ENCODE data around the gene WHRN.

The WHRN gene

DNA sequence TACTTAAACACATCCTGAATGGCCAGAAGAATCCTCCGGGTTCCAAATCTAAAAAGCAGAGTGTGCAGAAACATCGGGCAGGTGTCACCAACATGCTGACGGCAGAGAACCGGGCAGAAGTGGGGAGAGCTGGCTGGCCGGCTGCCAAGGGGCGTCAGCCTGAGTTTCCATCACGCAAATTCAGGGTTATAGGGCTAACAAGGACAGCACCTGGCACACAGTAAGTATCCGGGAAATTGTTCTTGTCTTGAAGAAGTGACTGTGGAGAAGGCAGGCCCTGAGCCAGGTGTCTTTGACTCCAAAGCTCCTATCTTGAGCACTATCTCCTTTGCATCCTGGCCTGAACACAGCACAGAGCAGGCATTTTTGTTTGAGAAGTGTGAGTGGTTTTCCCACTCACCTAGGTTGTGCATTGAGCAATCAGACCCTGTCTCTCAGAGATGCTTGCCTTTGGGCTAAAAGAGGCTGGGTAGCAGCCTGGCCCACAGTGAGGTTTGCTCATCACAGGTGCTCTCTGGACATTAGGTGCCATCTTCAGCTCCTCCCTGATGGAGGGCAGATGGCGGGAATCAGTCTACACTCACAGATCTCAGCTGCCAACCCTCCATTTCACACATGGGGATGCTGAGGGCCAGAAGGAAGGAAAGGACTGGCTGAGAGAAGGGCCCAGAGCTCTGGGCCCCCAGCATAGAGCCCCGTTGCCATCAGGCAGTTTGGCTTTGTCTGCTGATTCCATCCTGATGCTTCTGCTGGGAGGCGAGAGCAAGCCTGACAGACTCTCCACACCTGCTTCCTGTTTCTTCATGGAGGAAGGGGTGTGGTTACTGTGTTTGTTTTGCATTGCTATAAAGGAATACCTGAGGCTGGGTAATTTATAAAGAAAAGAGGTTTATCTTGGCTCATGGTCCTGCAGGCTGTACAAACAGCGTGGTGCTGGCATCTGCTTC is 52.8 kb downstream of the WHRN start:
- in situ Hi-C loops (cut with MboI; ENCODE audit: low pct_unique_long_range_greater_than_20kb, low sequenced_read_pairs, unreplicated experiment): no loop called here
- no peak for DNase-seq (ENCODE audit: low spot score)
- TF ChIP-seq, protein P1, sequence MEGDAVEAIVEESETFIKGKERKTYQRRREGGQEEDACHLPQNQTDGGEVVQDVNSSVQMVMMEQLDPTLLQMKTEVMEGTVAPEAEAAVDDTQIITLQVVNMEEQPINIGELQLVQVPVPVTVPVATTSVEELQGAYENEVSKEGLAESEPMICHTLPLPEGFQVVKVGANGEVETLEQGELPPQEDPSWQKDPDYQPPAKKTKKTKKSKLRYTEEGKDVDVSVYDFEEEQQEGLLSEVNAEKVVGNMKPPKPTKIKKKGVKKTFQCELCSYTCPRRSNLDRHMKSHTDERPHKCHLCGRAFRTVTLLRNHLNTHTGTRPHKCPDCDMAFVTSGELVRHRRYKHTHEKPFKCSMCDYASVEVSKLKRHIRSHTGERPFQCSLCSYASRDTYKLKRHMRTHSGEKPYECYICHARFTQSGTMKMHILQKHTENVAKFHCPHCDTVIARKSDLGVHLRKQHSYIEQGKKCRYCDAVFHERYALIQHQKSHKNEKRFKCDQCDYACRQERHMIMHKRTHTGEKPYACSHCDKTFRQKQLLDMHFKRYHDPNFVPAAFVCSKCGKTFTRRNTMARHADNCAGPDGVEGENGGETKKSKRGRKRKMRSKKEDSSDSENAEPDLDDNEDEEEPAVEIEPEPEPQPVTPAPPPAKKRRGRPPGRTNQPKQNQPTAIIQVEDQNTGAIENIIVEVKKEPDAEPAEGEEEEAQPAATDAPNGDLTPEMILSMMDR (IDR thresholded peaks at IDR 0.05; ENCODE audit: extremely low read depth, insufficient read depth, missing control alignments): no peak

DNA sequence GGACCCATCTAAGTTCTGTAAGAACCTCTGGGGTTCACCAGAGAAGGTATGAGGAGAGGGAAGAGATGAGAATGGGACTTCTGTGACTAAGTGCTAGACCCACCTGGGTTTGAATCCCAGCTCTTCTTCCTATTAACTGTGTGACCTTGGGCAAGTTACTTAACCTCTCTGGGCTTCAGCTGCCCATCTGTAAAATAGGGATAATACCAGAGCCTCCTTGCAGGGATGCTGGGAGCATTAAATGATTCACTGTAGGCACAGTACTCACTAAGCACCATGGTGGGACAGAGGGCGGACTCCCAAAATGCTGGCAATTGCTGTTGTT is 53.6 kb downstream of the WHRN start:
- no peak for DNase-seq (ENCODE audit: low spot score)
- TF ChIP-seq, protein P1 (IDR thresholded peaks at IDR 0.05; ENCODE audit: extremely low read depth, insufficient read depth, missing control alignments): no peak
- in situ Hi-C loops (cut with MboI; ENCODE audit: low pct_unique_long_range_greater_than_20kb, low sequenced_read_pairs, unreplicated experiment): no loop called here

DNA sequence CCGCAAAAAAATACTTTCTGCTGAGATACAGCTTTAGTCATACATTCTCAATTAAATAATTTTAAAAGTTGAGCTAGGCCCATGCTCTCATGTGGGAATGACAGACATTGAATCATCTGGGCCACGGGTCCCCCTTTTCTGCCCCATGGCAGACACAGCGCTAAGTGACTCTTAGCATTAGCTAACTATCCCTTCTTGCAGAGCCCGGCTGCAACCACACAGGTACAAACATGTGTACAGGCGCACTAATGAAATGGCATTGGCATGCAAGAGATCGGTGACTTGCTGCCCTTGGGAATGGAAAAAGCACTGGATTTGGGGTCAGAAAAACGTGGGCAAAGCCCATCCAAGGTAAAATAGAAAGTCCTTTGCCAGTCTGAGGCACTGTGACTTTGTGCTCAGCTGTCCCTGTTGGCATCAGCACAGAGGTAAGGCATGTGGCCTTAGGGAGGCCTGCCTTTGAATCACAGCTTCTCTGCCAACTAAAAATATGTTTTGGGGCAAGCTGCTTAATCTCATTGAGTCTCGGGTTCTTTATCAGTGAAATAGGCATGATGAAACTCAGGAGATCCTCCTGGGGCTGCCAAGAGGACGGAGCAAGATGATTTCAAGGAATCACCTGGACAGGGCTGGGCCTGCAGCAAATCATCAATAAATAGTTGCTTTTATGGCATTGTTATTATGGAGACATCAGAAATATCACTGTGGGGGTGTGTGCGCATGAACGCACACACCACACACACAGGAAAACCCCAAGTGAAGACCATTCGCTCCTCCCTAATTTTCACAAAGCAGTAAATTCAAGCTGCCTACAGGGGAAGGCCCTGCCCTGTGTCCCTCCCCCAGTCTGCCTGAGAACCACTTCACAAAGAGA is 54.2 kb downstream of the WHRN start:
- peak; percentile 66 for DNase-seq (ENCODE audit: low spot score)
- in situ Hi-C loops (cut with MboI; ENCODE audit: low pct_unique_long_range_greater_than_20kb, low sequenced_read_pairs, unreplicated experiment): no loop called here
- TF ChIP-seq, protein P1 (IDR thresholded peaks at IDR 0.05; ENCODE audit: extremely low read depth, insufficient read depth, missing control alignments): no peak

DNA sequence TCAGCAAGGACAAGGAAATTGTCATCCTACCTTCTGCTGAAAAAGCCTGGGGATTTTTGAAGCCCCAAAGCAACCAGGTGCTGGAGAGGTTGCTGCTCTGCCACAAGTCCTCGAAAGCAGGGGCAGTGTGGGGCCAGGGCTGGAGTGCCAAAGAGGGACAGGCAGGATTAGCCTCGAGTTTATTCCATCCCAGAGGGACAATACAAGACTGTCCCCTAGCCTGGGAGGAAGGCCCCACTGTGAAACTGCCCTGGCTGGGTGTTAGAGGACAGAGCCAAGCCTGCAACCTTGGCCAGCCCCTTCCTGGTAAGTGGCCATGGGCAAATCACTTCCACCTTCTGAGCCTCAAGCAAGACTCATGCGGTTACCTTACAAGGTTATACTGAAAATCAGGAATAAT is 55.1 kb downstream of the WHRN start:
- no peak for DNase-seq (ENCODE audit: low spot score)
- in situ Hi-C loops (cut with MboI; ENCODE audit: low pct_unique_long_range_greater_than_20kb, low sequenced_read_pairs, unreplicated experiment): no loop called here
- TF ChIP-seq, protein P1 (IDR thresholded peaks at IDR 0.05; ENCODE audit: extremely low read depth, insufficient read depth, missing control alignments): no peak

DNA sequence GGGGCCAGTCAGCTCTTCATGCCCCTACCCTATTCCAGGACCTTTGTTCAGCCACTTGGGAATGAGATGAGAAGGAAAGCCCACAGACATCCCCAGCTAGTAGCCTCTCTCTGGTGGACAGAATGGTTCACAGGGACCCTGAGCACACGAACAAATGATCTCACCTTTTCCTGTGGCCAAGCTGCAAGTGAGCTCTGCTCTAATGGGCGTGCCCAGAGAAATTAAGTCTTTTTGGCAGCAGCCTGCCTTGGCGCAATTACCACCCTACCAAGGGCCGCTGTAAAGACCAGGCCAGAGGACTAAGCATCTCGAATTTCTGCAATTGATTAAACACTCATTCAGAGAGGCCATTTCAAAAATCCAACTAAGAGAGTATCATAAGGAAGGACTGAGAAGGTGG is 56.0 kb downstream of the WHRN start:
- in situ Hi-C loops (cut with MboI; ENCODE audit: low pct_unique_long_range_greater_than_20kb, low sequenced_read_pairs, unreplicated experiment): no loop called here
- DNase-seq (ENCODE audit: low spot score): no peak
- TF ChIP-seq, protein P1 (IDR thresholded peaks at IDR 0.05; ENCODE audit: extremely low read depth, insufficient read depth, missing control alignments): no peak

DNA sequence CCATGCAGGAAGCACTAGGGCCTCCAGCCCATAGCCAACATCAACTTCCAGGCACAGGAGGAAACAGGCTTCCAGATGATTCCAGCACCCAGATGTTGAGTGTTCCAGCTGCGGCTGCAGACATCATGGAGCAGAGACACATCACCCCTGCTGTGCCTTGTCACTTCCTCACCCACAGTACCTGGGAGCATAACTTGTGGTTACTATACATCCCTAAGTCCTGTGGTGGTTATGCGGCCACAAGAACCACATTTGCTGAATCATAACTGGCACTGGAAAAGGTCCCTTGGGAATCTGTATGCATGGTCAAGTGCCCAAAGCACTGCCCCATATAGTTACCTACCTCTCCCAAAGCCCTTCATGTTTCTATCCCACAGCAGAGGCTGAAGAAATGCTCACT is 56.6 kb downstream of the WHRN start:
- in situ Hi-C loops (cut with MboI; ENCODE audit: low pct_unique_long_range_greater_than_20kb, low sequenced_read_pairs, unreplicated experiment): no loop called here
- TF ChIP-seq, protein P1 (IDR thresholded peaks at IDR 0.05; ENCODE audit: extremely low read depth, insufficient read depth, missing control alignments): no peak
- DNase-seq (ENCODE audit: low spot score): no peak
